Measurements from ENCODE around the gene SPATS2. TPM values are rescaled to one million over a fixed set of nuclear protein-coding genes. Genes with fewer than 3 reads are reported as not detected.

SPATS2 gene
- polyA plus RNA-seq, 1 of the 3 experiments (the other 2 are of a cell fraction) = 72.9 TPM

GRCh38 chr12:49553512-49554088 is 186.3 kb downstream of the SPATS2 start:
- WGBS (ENCODE audit: low lambda C conversion rate) = 25% methylated on average over 1 of the region's 2 CpGs
- Histone ChIP-seq H3K4me1 (ENCODE audit: control insufficient read depth in 1 of 2, insufficient read depth in 2 of 2, low read depth in 1 of 2, low read length in 1 of 2) (no peaks in the 10 kb centered on the region; a peak in 1 of 4 replicates), H3K4me2 (no peak overlapping the region), H4K20me1 (ENCODE audit: insufficient read depth) (no peaks in the 10 kb centered on the region), H3K9me2 (no peaks in the 10 kb centered on the region), H3K9me3 (no peaks in the 10 kb centered on the region), H3K9ac (no peak overlapping the region), H2AFZ (ENCODE audit: low read depth) (no peak overlapping the region), H3K27ac (ENCODE audit: low read depth in 2 of 2, low read length in 1 of 2) (no peak overlapping the region), H3K4me3 (ENCODE audit: low read depth in 2 of 2, low read length in 1 of 2) (no peak overlapping the region), H3K36me3 (replicated peaks in 1 of 2; ENCODE audit: control insufficient read depth in 1 of 2, insufficient read depth in 2 of 2, low read length in 1 of 2) (peaks cover 0 to 10% of the 10 kb centered on the region in 2 experiments), H3K27me3 (ENCODE audit: insufficient read depth) (no peaks in the 10 kb centered on the region), H3K79me2 (ENCODE audit: insufficient read depth) (no peaks in the 10 kb centered on the region), H3F3A (replicated peaks; ENCODE audit: insufficient read depth) (peaks cover 5% of the 10 kb centered on the region)
- ChIA-PET POLR2A (interaction anchor here (0.7 to 2.5 kb wide), 5 partner anchors 8 to 187 kb away, joined by 3 to 9 read pairs (median 3); partner anchors contain the start of genes MCRS1 and SPATS2), CTCF (interaction anchor here (0.6 to 9.9 kb wide), 20 partner anchors 9 to 211 kb away, joined by 3 to 76 read pairs (median 4); partner anchors contain the start of gene DNAJC22)
- TF ChIP-seq SMC3 (IDR thresholded peaks at IDR 0.05; ENCODE audit: low read depth, low read length) (peak; percentile 44), RAD21 (IDR thresholded peaks at IDR 0.05; ENCODE audit: low read length) (peak; percentile 66), CTCF (IDR thresholded peaks at IDR 0.05) (peak; percentile 58), MXI1 (IDR thresholded peaks at IDR 0.05; ENCODE audit: low read depth, low read length) (no peak)
- peak; percentile 73 for DNase-seq

GRCh38 chr12:49554266-49554665 is 187.0 kb downstream of the SPATS2 start:
- no peaks in the 10 kb centered on the region for H3K27me3 ChIP-seq (ENCODE audit: insufficient read depth)
- H3K79me2 ChIP-seq (ENCODE audit: insufficient read depth) = no peaks in the 10 kb centered on the region
- no peak overlapping the region for H2AFZ ChIP-seq (ENCODE audit: low read depth)
- peaks cover 5% of the 10 kb centered on the region for H3F3A ChIP-seq (replicated peaks; ENCODE audit: insufficient read depth)
- no peak overlapping the region for H3K4me2 ChIP-seq
- no peaks in the 10 kb centered on the region for H3K9me3 ChIP-seq
- 93% methylated on average over 13 of the region's 15 CpGs for WGBS (ENCODE audit: low lambda C conversion rate)
- no peak overlapping the region for H3K9ac ChIP-seq
- CTCF ChIA-PET = interaction anchor here (0.6 to 9.9 kb wide), 18 partner anchors 10 to 212 kb away, joined by 3 to 76 read pairs (median 5); partner anchors contain the start of gene DNAJC22
- no peaks in the 10 kb centered on the region for H4K20me1 ChIP-seq (ENCODE audit: insufficient read depth)
- H3K4me3 ChIP-seq (ENCODE audit: low read depth in 2 of 2, low read length in 1 of 2) = no peak overlapping the region
- peak; percentile 21 for DNase-seq
- H3K27ac ChIP-seq (ENCODE audit: low read depth in 2 of 2, low read length in 1 of 2) = no peak overlapping the region
- POLR2A ChIA-PET = interaction anchor here (1.0 to 2.5 kb wide), 4 partner anchors 9 to 187 kb away, joined by 3 to 9 read pairs (median 4); partner anchors contain the start of genes MCRS1 and SPATS2
- peaks cover 0 to 17% of the 10 kb centered on the region in 2 experiments for H3K36me3 ChIP-seq (replicated peaks in 1 of 2; ENCODE audit: control insufficient read depth in 1 of 2, insufficient read depth in 2 of 2, low read length in 1 of 2)
- H3K9me2 ChIP-seq = no peaks in the 10 kb centered on the region
- no peaks in the 10 kb centered on the region; a peak in 1 of 4 replicates for H3K4me1 ChIP-seq (ENCODE audit: control insufficient read depth in 1 of 2, insufficient read depth in 2 of 2, low read depth in 1 of 2, low read length in 1 of 2)
- no peak for TF ChIP-seq USF2 (IDR thresholded peaks at IDR 0.05; ENCODE audit: borderline replicate concordance, low read depth, low read length)
- no peak for TF ChIP-seq EP300 (IDR thresholded peaks at IDR 0.05; ENCODE audit: borderline replicate concordance in 1 of 2, low read depth in 1 of 2, low read length in 1 of 2)
- no peak for TF ChIP-seq RCOR1 (IDR thresholded peaks at IDR 0.05; ENCODE audit: low read length)
- no peak for TF ChIP-seq RAD21 (IDR thresholded peaks at IDR 0.05; ENCODE audit: low read length)
- no peak for TF ChIP-seq MAX (IDR thresholded peaks at IDR 0.05; ENCODE audit: low read depth)
- no peak for TF ChIP-seq EZH2phosphoT487 (IDR thresholded peaks at IDR 0.05; ENCODE audit: borderline replicate concordance, low read depth)
- TF ChIP-seq TEAD4 (IDR thresholded peaks at IDR 0.05; ENCODE audit: borderline replicate concordance, insufficient read depth) = no peak
- no peak for TF ChIP-seq JUND (IDR thresholded peaks at IDR 0.05)
- TF ChIP-seq GATA2 (CRISPR knock-in tag; IDR thresholded peaks at IDR 0.05) = no peak
- TF ChIP-seq NFIC (IDR thresholded peaks at IDR 0.05; ENCODE audit: borderline replicate concordance) = no peak
- TF ChIP-seq CTCF (IDR thresholded peaks at IDR 0.05) = no peak
- no peak for TF ChIP-seq MXI1 (IDR thresholded peaks at IDR 0.05; ENCODE audit: low read depth, low read length)
- TF ChIP-seq FOSL2 (IDR thresholded peaks at IDR 0.05; ENCODE audit: borderline replicate concordance, low read depth) = no peak
- TF ChIP-seq NRF1 (IDR thresholded peaks at IDR 0.05; ENCODE audit: low read depth, low read length) = no peak
- TF ChIP-seq MEF2A (IDR thresholded peaks at IDR 0.05; ENCODE audit: borderline replicate concordance, low read depth) = no peak
- TF ChIP-seq YY1 (IDR thresholded peaks at IDR 0.05; ENCODE audit: low read depth) = no peak
- no peak for TF ChIP-seq SMC3 (IDR thresholded peaks at IDR 0.05; ENCODE audit: low read depth, low read length)
